OCI-LY7 (cell line): ENCODE measurements around the gene BCL3. TPM values are rescaled to one million over a fixed set of nuclear protein-coding genes. Genes with fewer than 3 reads are reported as not detected.

Experiments
- BruUV-seq: library from RNA; stranded (reverse); fragments of 400-500 nt; replicated peaks from 2 replicates; lab custom pipeline; 2021; lab: Mats Ljungman, UMichigan
- CTCF ChIA-PET: fragments of 300-600 bp; sonication (Branson Sonifier 250); formaldehyde crosslinking; loops from one replicate; lab custom pipeline; 2022; ENCODE audit warnings: antibody characterized with exemption; ENCODE audit not compliant: unreplicated experiment; lab: Charles Lee
- POLR2A ChIA-PET: fragments of 300-600 bp; sonication (Branson Sonifier 250); formaldehyde crosslinking; loops from one replicate; lab custom pipeline; 2022; ENCODE audit warnings: antibody characterized with exemption; lab: Charles Lee
- DNase-seq: peaks from one replicate; pipeline ENCODE4 v3.0.0-alpha.2; 2015; ENCODE audit warnings: low spot score
- H2AFZ ChIP-seq: fragments of 200-600 bp; sonication (generic), shearing (Covaris generic); 2 replicates; pipeline ENCODE4 v1.6.1; 2014; ENCODE audit warnings: mild to moderate bottlenecking, antibody characterized with exemption, low read length, moderate library complexity
- H3K27ac ChIP-seq: fragments of 200-600 bp; sonication (generic); 2 replicates; pipeline ENCODE4 v1.5.1; 2014; ENCODE audit warnings: mixed run types, low read depth, mild to moderate bottlenecking, moderate library complexity, low read length, inconsistent platforms; ENCODE audit not compliant: poor library complexity, severe bottlenecking
- H3K36me3 ChIP-seq: fragments of 200-600 bp; sonication (generic); 2 replicates; pipeline ENCODE4 v1.6.1; 2014; ENCODE audit warnings: mild to moderate bottlenecking, antibody characterized with exemption, low read length, moderate library complexity, mixed read lengths; ENCODE audit not compliant: insufficient read depth
- H3K4me1 ChIP-seq: fragments of 200-600 bp; sonication (generic); 2 replicates; pipeline ENCODE4 v1.5.1; 2014; ENCODE audit warnings: mild to moderate bottlenecking, low read length; ENCODE audit not compliant: insufficient read depth, poor library complexity, severe bottlenecking
- H3K4me2 ChIP-seq: fragments of 200-600 bp; sonication (generic); 2 replicates; pipeline ENCODE4 v1.6.1; 2014; ENCODE audit warnings: mild to moderate bottlenecking, low read length
- H3K4me3 ChIP-seq: fragments of 200-600 bp; sonication (generic); 2 replicates; pipeline ENCODE4 v1.5.1; 2014; ENCODE audit warnings: mild to moderate bottlenecking, low read depth, low read length; ENCODE audit not compliant: poor library complexity, severe bottlenecking
- H3K79me2 ChIP-seq: fragments of 200-600 bp; sonication (generic); 2 replicates; pipeline ENCODE4 v1.6.1; 2016; ENCODE audit warnings: low read depth, mild to moderate bottlenecking, low read length, moderate library complexity, mixed read lengths; ENCODE audit not compliant: insufficient read depth
- H3K9me2 ChIP-seq: fragments of 200-600 bp; sonication (generic); 2 replicates; pipeline ENCODE4 v1.6.1; 2016; ENCODE audit warnings: mild to moderate bottlenecking, low read length, mixed read lengths; ENCODE audit not compliant: insufficient read depth
- H3K9me3 ChIP-seq: fragments of 200-600 bp; sonication (generic); 2 replicates; pipeline ENCODE4 v1.6.1; 2014; ENCODE audit warnings: mild to moderate bottlenecking, mixed run types, low read length, mixed read lengths
- H4K20me1 ChIP-seq: fragments of 200-600 bp; sonication (generic); 2 replicates; pipeline ENCODE4 v1.6.1; 2014; ENCODE audit warnings: mild to moderate bottlenecking, antibody characterized with exemption, low read length, moderate library complexity, mixed read lengths; ENCODE audit not compliant: insufficient read depth
- CTCF ChIP-seq: fragments of 200-600 bp; sonication (generic); conservative IDR thresholded peaks from 2 replicates; pipeline ENCODE4 v1.5.1; 2014; ENCODE audit warnings: mild to moderate bottlenecking, antibody characterized with exemption, low read length, moderate library complexity, mixed read lengths
- EZH2phosphoT487 ChIP-seq: fragments of 200-600 bp; sonication (generic); IDR thresholded peaks from 2 replicates; pipeline ENCODE4 v1.6.1; 2018; ENCODE audit warnings: low read depth, borderline replicate concordance, mild to moderate bottlenecking, mixed run types, antibody characterized with exemption, low read length, moderate library complexity, mixed read lengths
- intact Hi-C: fragments of 100-400 bp; cut with micrococcal nuclease; formaldehyde crosslinking; loops from one replicate; pipeline ENCODE4 v1.10.0; 2022; ENCODE audit not compliant: unreplicated experiment
- total RNA-seq, 2 experiments: library from RNA; depleted of rRNA in 1 of 2; stranded (reverse); fragments of >200 nt in 1 of 2; shearing (Covaris generic) in 1 of 2; gene quantifications; 2 replicates each; pipeline ENCODE4 v1.2.3, GENCODE V29; 2014 to 2022

Gene BCL3
- total RNA-seq, 2 experiments from 2014 or later, result 10.2 to 18.6 TPM

GRCh38 chr19:44772959-44773358 is 24.5 kb downstream of the BCL3 start:
- Histone ChIP-seq H3K79me2 (no peaks in the 10 kb centered on the region), H3K27ac (no peak overlapping the region), H2AFZ (no peak overlapping the region), H3K4me3 (no peak overlapping the region), H3K36me3 (no peaks in the 10 kb centered on the region), H3K4me1 (peaks cover 11% of the 10 kb centered on the region), H4K20me1 (no peaks in the 10 kb centered on the region), H3K9me2 (no peaks in the 10 kb centered on the region), H3K4me2 (no peak overlapping the region), H3K9me3 (no peaks in the 10 kb centered on the region)
- ChIA-PET CTCF (interaction anchor here (0.9 kb wide), 1 partner anchor 49 kb away, joined by 4 read pairs; no protein-coding TSS in a partner anchor), POLR2A (interaction anchor here (0.6 kb wide), 1 partner anchor 33 kb away, joined by 5 read pairs; no protein-coding TSS in a partner anchor)
- intact Hi-C loops, result no loop called here
- no TSS peak for BruUV-seq
- no peak for TF ChIP-seq CTCF
- no peak for TF ChIP-seq EZH2phosphoT487
- no peak for DNase-seq

- intact Hi-C loops, result no loop called here
- Histone ChIP-seq H3K79me2 (no peaks in the 10 kb centered on the region), H3K4me2 (no peak overlapping the region)
Measured at GRCh38 chr19:44775676-44776240, 27.2 kb downstream of the BCL3 start.

More at GRCh38 chr19:44775676-44776240, 27.2 kb downstream of the BCL3 start:
- no peaks in the 10 kb centered on the region for H3K9me2 ChIP-seq
- POLR2A ChIA-PET, result no interaction called here
- H3K4me1 ChIP-seq, result no peaks in the 10 kb centered on the region
- CTCF ChIA-PET, result no interaction called here
- no peak overlapping the region for H3K27ac ChIP-seq
- no peaks in the 10 kb centered on the region for H3K9me3 ChIP-seq
- no peaks in the 10 kb centered on the region for H4K20me1 ChIP-seq
- TF ChIP-seq EZH2phosphoT487 (no peak), CTCF (no peak)
- no peaks in the 10 kb centered on the region for H3K36me3 ChIP-seq
- no TSS peak for BruUV-seq
- no peak overlapping the region for H3K4me3 ChIP-seq
- DNase-seq, result no peak
- H2AFZ ChIP-seq, result no peak overlapping the region
